ENCODE data around the gene TNFAIP2. TPM values are rescaled to one million over a fixed set of nuclear protein-coding genes. Genes with fewer than 3 reads are reported as not detected.
A peak's percentile ranks its signal among the peaks of the same experiment; 100 is the strongest.
"Not testable (repeated sequence)": the region's sequence is repeated elsewhere in the genome, so short reads cannot be mapped to it uniquely, and the experiment has no call there.

The TNFAIP2 gene
- total RNA-seq, 3 donors from 2014 or later: 43.6 to 76.5 (median 60.0) TPM

- H3K4me3 ChIP-seq: no peak overlapping the region
- H3K9me3 ChIP-seq: peaks cover 15 to 30% of the 10 kb centered on the region in 2 donors
- no peak for TF ChIP-seq POLR2AphosphoS5 (IDR thresholded peaks at IDR 0.05)
- TF ChIP-seq, protein P1, sequence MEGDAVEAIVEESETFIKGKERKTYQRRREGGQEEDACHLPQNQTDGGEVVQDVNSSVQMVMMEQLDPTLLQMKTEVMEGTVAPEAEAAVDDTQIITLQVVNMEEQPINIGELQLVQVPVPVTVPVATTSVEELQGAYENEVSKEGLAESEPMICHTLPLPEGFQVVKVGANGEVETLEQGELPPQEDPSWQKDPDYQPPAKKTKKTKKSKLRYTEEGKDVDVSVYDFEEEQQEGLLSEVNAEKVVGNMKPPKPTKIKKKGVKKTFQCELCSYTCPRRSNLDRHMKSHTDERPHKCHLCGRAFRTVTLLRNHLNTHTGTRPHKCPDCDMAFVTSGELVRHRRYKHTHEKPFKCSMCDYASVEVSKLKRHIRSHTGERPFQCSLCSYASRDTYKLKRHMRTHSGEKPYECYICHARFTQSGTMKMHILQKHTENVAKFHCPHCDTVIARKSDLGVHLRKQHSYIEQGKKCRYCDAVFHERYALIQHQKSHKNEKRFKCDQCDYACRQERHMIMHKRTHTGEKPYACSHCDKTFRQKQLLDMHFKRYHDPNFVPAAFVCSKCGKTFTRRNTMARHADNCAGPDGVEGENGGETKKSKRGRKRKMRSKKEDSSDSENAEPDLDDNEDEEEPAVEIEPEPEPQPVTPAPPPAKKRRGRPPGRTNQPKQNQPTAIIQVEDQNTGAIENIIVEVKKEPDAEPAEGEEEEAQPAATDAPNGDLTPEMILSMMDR (IDR thresholded peaks at IDR 0.05): no peak
- no peak for TF ChIP-seq POLR2A (IDR thresholded peaks at IDR 0.05)
- H3K27ac ChIP-seq: no peak overlapping the region
- intact Hi-C loops (cut with DNase I; ENCODE audit: low total_unique reads): no loop called here
- H3K36me3 ChIP-seq: no peaks in the 10 kb centered on the region
- DNase-seq (ENCODE audit: low spot score in 2 of 2): no peak
- no peaks in the 10 kb centered on the region for H3K4me1 ChIP-seq
- H3K27me3 ChIP-seq: no peaks in the 10 kb centered on the region
Measured at GRCh38 chr14:103169954-103170353, 46.7 kb downstream of the TNFAIP2 start.

DNA sequence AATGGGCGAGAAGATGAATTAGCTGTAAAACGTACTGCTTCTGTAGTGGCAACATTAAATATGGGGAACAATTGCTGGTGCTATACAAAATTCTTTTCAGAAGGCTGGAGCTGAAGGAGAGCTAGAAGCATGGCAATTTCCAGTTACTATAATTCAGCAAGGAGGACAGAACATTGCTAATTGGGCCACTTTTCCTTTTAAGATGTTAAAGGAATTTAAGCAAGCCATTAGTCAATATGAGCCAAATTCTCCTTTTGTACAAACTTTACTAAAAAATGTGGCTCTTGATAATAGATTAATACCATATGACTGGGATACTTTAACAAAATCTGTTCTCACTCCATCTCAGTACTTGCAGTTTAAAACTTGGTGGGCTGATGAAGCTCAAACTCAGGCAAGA is 47.9 kb downstream of the TNFAIP2 start:
- H3K27me3 ChIP-seq; H3K4me1 ChIP-seq; DNase-seq (ENCODE audit: low spot score in 2 of 2); H3K4me3 ChIP-seq; intact Hi-C loops (cut with DNase I; ENCODE audit: low total_unique reads); H3K36me3 ChIP-seq: not testable (repeated sequence)
- peak overlapping the region in 1 of 2 donors; percentile 12 for H3K27ac ChIP-seq
- H3K9me3 ChIP-seq: peaks cover 22 to 39% of the 10 kb centered on the region in 2 donors

- intact Hi-C loops (cut with DNase I; ENCODE audit: low total_unique reads): no loop called here
- no peak for DNase-seq (ENCODE audit: low spot score in 2 of 2)
- Histone ChIP-seq H3K4me3 (no peak overlapping the region), H3K36me3 (no peaks in the 10 kb centered on the region), H3K27ac (no peak overlapping the region), H3K4me1 (no peaks in the 10 kb centered on the region), H3K9me3 (peaks cover 22 to 36% of the 10 kb centered on the region in 2 donors), H3K27me3 (no peaks in the 10 kb centered on the region)
- TF ChIP-seq POLR2AphosphoS5 (IDR thresholded peaks at IDR 0.05) (no peak), POLR2A (IDR thresholded peaks at IDR 0.05) (no peak)
- TF ChIP-seq, protein P1 (IDR thresholded peaks at IDR 0.05): no peak
Measured at GRCh38 chr14:103172921-103173320, 49.7 kb downstream of the TNFAIP2 start.

DNA sequence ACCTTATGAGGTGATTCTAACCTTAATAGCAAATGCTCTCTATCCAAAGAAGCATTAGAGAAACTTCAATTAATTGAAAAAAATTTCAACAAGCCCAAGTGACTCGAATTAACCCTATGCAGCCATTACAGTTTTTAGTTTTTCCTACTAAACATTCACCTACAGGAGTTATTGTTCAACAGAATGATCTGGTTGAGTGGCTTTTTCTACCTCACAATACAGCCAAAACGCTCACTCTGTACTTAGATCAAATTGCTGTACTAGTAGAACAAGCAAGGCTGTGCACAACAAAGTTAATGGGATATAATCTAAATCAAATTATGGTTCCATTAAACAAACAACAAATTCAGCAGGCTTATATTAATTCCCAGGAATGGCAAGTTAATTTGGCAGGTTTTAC is 50.6 kb downstream of the TNFAIP2 start:
- H3K36me3 ChIP-seq; H3K4me3 ChIP-seq; H3K27ac ChIP-seq; intact Hi-C loops (cut with DNase I; ENCODE audit: low total_unique reads); H3K27me3 ChIP-seq; DNase-seq (ENCODE audit: low spot score in 2 of 2); H3K4me1 ChIP-seq: not testable (repeated sequence)
- H3K9me3 ChIP-seq: peaks cover 22 to 30% of the 10 kb centered on the region in 2 donors

- H3K36me3 ChIP-seq; H3K4me1 ChIP-seq; H3K4me3 ChIP-seq; H3K27me3 ChIP-seq; H3K27ac ChIP-seq; intact Hi-C loops (cut with DNase I; ENCODE audit: low total_unique reads); DNase-seq (ENCODE audit: low spot score in 2 of 2): not testable (repeated sequence)
- peaks cover 14 to 19% of the 10 kb centered on the region in 2 donors for H3K9me3 ChIP-seq
Measured at GRCh38 chr14:103176176-103176575, 52.9 kb downstream of the TNFAIP2 start.

DNA sequence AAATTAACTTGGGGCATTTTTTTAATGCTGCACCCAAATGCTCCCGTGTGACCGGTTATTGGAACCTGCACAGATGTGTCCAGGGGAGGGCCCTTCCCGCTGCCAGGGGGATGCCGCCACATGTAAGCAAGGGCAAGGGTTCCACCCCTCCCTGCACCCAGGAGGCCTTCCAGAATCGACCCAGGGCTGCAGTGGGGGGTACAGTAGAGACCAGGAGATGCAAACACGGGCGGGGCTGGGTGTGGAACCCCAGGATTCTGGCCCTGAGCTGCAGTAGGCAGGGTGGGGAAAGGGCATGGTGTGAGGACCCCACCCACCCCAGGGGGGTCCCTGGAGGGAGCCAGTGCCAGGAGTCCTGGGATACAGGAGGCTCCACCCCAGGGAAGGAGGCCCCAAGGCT is 54.1 kb downstream of the TNFAIP2 start:
- Histone ChIP-seq H3K36me3 (no peaks in the 10 kb centered on the region), H3K27ac (no peak overlapping the region), H3K27me3 (no peaks in the 10 kb centered on the region), H3K9me3 (peaks cover 14 to 19% of the 10 kb centered on the region in 2 donors), H3K4me1 (no peaks in the 10 kb centered on the region), H3K4me3 (no peak overlapping the region)
- DNase-seq (ENCODE audit: low spot score in 2 of 2): no peak
- TF ChIP-seq POLR2AphosphoS5 (IDR thresholded peaks at IDR 0.05) (no peak), POLR2A (IDR thresholded peaks at IDR 0.05) (no peak)
- TF ChIP-seq, protein P1 (IDR thresholded peaks at IDR 0.05): no peak
- intact Hi-C loops (cut with DNase I; ENCODE audit: low total_unique reads): no loop called here

GRCh38 chr14:103178521-103178920 is 55.3 kb downstream of the TNFAIP2 start:
- DNase-seq (ENCODE audit: low spot score in 2 of 2): no peak

More at GRCh38 chr14:103178521-103178920, 55.3 kb downstream of the TNFAIP2 start:
- Histone ChIP-seq H3K36me3 (no peaks in the 10 kb centered on the region), H3K9me3 (peaks cover 12 to 14% of the 10 kb centered on the region in 2 donors), H3K4me3 (no peak overlapping the region), H3K27me3 (no peaks in the 10 kb centered on the region), H3K4me1 (no peaks in the 10 kb centered on the region), H3K27ac (no peak overlapping the region)
- TF ChIP-seq POLR2AphosphoS5 (IDR thresholded peaks at IDR 0.05) (no peak), POLR2A (IDR thresholded peaks at IDR 0.05) (no peak)
- TF ChIP-seq, protein P1 (IDR thresholded peaks at IDR 0.05): no peak
- intact Hi-C loops (cut with DNase I; ENCODE audit: low total_unique reads): no loop called here

Measured in breast epithelium (tissue), 4 donors.